IMR-90 (cell line): ENCODE results near the gene CHI3L1. TPM values are rescaled to one million over a fixed set of nuclear protein-coding genes. Genes with fewer than 3 reads are reported as not detected.

ENCODE experiments used
- ATAC-seq: fragments of 200-7000 bp; cut with Tn5 transposase; 2 replicates; pipeline ENCODE4 v1.9.1; 2020; ENCODE audit warnings: low read depth, mild to moderate bottlenecking, moderate library complexity
- BruUV-seq: library from RNA; stranded (reverse); fragments of 400-500 nt; replicated peaks from 2 replicates; lab custom pipeline; 2021; lab: Mats Ljungman, UMichigan
- CTCF ChIA-PET: fragments of 300-600 bp; formaldehyde crosslinking; extraction: SDS; loops from one replicate; lab custom pipeline; 2021; ENCODE audit warnings: antibody characterized with exemption; lab: Yijun Ruan, JAX
- POLR2A ChIA-PET: fragments of 300-600 bp; sonication (Branson Sonifier 250); formaldehyde crosslinking; loops from one replicate; lab custom pipeline; 2022; ENCODE audit warnings: antibody characterized with exemption; ENCODE audit not compliant: unreplicated experiment; lab: Charles Lee
- DNase-seq: peaks from one replicate; pipeline ENCODE4 v3.0.0; 2013
- H2AFZ ChIP-seq: replicated peaks from 2 replicates; pipeline ENCODE3; 2013; ENCODE audit warnings: low read length, mild to moderate bottlenecking; ENCODE audit not compliant: poor library complexity
- H2AK5ac ChIP-seq: 2 replicates; pipeline ENCODE4 v1.6.1; 2013; ENCODE audit warnings: low read depth, low read length, inconsistent platforms
- H2AK9ac ChIP-seq: replicated peaks from 2 replicates; pipeline ENCODE3; 2013; ENCODE audit warnings: mild to moderate bottlenecking, low read depth, low read length, moderate library complexity; ENCODE audit not compliant: poor library complexity
- H2BK120ac ChIP-seq: 2 replicates; pipeline ENCODE4 v1.6.1; 2013; ENCODE audit warnings: low read depth, low read length, inconsistent platforms
- H2BK15ac ChIP-seq: 3 replicates; pipeline ENCODE4 v1.6.1; 2013; ENCODE audit warnings: low read depth, low read length, inconsistent platforms
- H2BK20ac ChIP-seq: 2 replicates; pipeline ENCODE4 v1.6.1; 2013; ENCODE audit warnings: low read depth, mild to moderate bottlenecking, inconsistent platforms, low read length, moderate library complexity
- H2BK5ac ChIP-seq: 2 replicates; pipeline ENCODE4 v1.6.1; 2013; ENCODE audit warnings: mild to moderate bottlenecking, low read depth, low read length, inconsistent platforms; ENCODE audit not compliant: poor library complexity, severe bottlenecking
- H3K14ac ChIP-seq: replicated peaks from 2 replicates; pipeline ENCODE4 v1.6.1; 2013; ENCODE audit warnings: low read depth, low read length, inconsistent platforms
- H3K18ac ChIP-seq: 2 replicates; pipeline ENCODE4 v1.6.1; 2013; ENCODE audit warnings: low read depth, low read length, control low read depth
- H3K23ac ChIP-seq: 2 replicates; pipeline ENCODE4 v1.6.1; 2013; ENCODE audit warnings: low read depth, low read length, inconsistent platforms
- H3K27ac ChIP-seq: 2 replicates; pipeline ENCODE4 v1.5.1; 2013; ENCODE audit warnings: mild to moderate bottlenecking, control low read depth, low read length; ENCODE audit not compliant: insufficient read depth
- H3K27me3 ChIP-seq: 2 replicates; pipeline ENCODE4 v1.6.1; 2013; ENCODE audit warnings: low read length; ENCODE audit not compliant: control insufficient read depth, insufficient read depth
- H3K36me3 ChIP-seq: 2 replicates; pipeline ENCODE4 v1.6.1; 2013; ENCODE audit warnings: low read length, mixed read lengths; ENCODE audit not compliant: control insufficient read depth, insufficient read depth
- H3K4ac ChIP-seq: 2 replicates; pipeline ENCODE4 v1.6.1; 2013; ENCODE audit warnings: low read depth, low read length, inconsistent platforms
- H3K4me1 ChIP-seq: 2 replicates; pipeline ENCODE4 v1.6.1; 2013; ENCODE audit warnings: low read length, mixed read lengths; ENCODE audit not compliant: control insufficient read depth, insufficient read depth
- H3K4me2 ChIP-seq: 2 replicates; pipeline ENCODE4 v1.6.1; 2013; ENCODE audit warnings: low read depth, mild to moderate bottlenecking, control low read depth, low read length, moderate library complexity
- H3K4me3 ChIP-seq: 2 replicates; pipeline ENCODE4 v1.5.1; 2013; ENCODE audit warnings: low read depth, mild to moderate bottlenecking, control low read depth, low read length, moderate library complexity; ENCODE audit not compliant: insufficient read depth
- H3K56ac ChIP-seq: 2 replicates; pipeline ENCODE4 v1.6.1; 2013; ENCODE audit warnings: low read length, inconsistent platforms; ENCODE audit not compliant: insufficient read depth; ENCODE audit errors: extremely low read depth
- H3K79me1 ChIP-seq, 2 experiments: 2 replicates each; pipeline ENCODE4 v1.6.1; 2013; ENCODE audit warnings: low read length in 2 of 2, inconsistent platforms in 1 of 2, low read depth in 1 of 2
- H3K9ac ChIP-seq: 2 replicates; pipeline ENCODE4 v1.6.1; 2013; ENCODE audit warnings: low read depth, low read length, control low read depth
- H3K9me1 ChIP-seq: 2 replicates; pipeline ENCODE4 v1.6.1; 2013; ENCODE audit warnings: low read length, inconsistent platforms; ENCODE audit not compliant: insufficient read depth
- H3K9me3 ChIP-seq: 2 replicates; pipeline ENCODE4 v1.6.1; 2013; ENCODE audit warnings: low read length; ENCODE audit not compliant: control insufficient read depth, insufficient read depth
- H4K20me1 ChIP-seq: 2 replicates; pipeline ENCODE4 v1.6.1; 2013; ENCODE audit warnings: low read length, inconsistent platforms; ENCODE audit not compliant: insufficient read depth
- H4K5ac ChIP-seq: 2 replicates; pipeline ENCODE4 v1.6.1; 2013; ENCODE audit warnings: mild to moderate bottlenecking, low read depth, low read length, control low read depth
- H4K8ac ChIP-seq, 2 experiments: 2 replicates each; pipeline ENCODE4 v1.6.1; 2013; ENCODE audit warnings: low read depth in 2 of 2, low read length in 2 of 2, control low read depth in 1 of 2, inconsistent platforms in 1 of 2
- H4K91ac ChIP-seq: 2 replicates; pipeline ENCODE4 v1.6.1; 2013; ENCODE audit warnings: low read depth, low read length, inconsistent platforms; ENCODE audit not compliant: insufficient read depth
- RAD21 ChIP-seq: IDR thresholded peaks from 2 replicates; pipeline ENCODE4 v1.6.1; 2012; ENCODE audit warnings: low read length, improper control_type of control experiment
- RCOR1 ChIP-seq: IDR thresholded peaks from 2 replicates; pipeline ENCODE4 v1.6.1; 2012; ENCODE audit warnings: mild to moderate bottlenecking, low read length, improper control_type of control experiment; ENCODE audit not compliant: insufficient replicate concordance
- WGBS, 2 experiments: methylation state at CpG; one replicate each; pipeline versions ENCODE4 v1.1.5 to v1.1.7; 2013; ENCODE audit warnings: missing lambda C conversion rate in 2 of 2; ENCODE audit not compliant: insufficient read length in 1 of 2; ENCODE audit errors: extremely low coverage in 2 of 2; 5-methylcytosine and 5-hydroxymethylcytosine counted together
- dilution Hi-C: fragments of 300-500 bp; cut with HindIII; formaldehyde crosslinking; loops from one replicate; pipeline ENCODE4 v1.14.3; 2018; ENCODE audit warnings: low sequenced_read_pairs; ENCODE audit not compliant: unreplicated experiment
- in situ Hi-C: fragments of 300-500 bp; cut with MboI; formaldehyde crosslinking; loops from 3 replicates; pipeline ENCODE4 v1.14.3; 2019; ENCODE audit warnings: low sequenced_read_pairs, inconsistent platforms, mixed read lengths
- intact Hi-C: fragments of 100-400 bp; cut with micrococcal nuclease; formaldehyde crosslinking; loops from 2 replicates; pipeline ENCODE4 v1.10.0; 2022
- polyA plus RNA-seq, 3 experiments: library from polyadenylated mRNA; depleted of rRNA; stranded (reverse); fragments of >200 nt; gene quantifications; 2 replicates each; pipeline ENCODE4 v1.2.3, GENCODE V29; 2012; ENCODE audit warnings: low replicate concordance in 1 of 3
- total RNA-seq: library from RNA; depleted of rRNA; stranded (reverse); fragments of >200 nt; gene quantifications from 2 replicates; pipeline ENCODE4 v1.2.3, GENCODE V29; 2012; rRNA removed
- TF ChIP-seq, protein P1 (sequence below): fragments of 150-350 bp; IDR thresholded peaks from 2 replicates; pipeline ENCODE4 v1.6.1; 2016; ENCODE audit warnings: low read depth, mild to moderate bottlenecking, low read length, moderate library complexity, borderline replicate concordance
- TF ChIP-seq, protein P2 (sequence below): fragments of 150-350 bp; IDR thresholded peaks from 2 replicates; pipeline ENCODE4 v1.6.1; 2017; ENCODE audit warnings: mild to moderate bottlenecking, antibody characterized with exemption, low read length, low read depth

The CHI3L1 gene
- total and polyA plus RNA-seq, 2 of the 4 experiments (the other 2 are of a cell fraction): 0.17 TPM; not detected in 1

DNA sequence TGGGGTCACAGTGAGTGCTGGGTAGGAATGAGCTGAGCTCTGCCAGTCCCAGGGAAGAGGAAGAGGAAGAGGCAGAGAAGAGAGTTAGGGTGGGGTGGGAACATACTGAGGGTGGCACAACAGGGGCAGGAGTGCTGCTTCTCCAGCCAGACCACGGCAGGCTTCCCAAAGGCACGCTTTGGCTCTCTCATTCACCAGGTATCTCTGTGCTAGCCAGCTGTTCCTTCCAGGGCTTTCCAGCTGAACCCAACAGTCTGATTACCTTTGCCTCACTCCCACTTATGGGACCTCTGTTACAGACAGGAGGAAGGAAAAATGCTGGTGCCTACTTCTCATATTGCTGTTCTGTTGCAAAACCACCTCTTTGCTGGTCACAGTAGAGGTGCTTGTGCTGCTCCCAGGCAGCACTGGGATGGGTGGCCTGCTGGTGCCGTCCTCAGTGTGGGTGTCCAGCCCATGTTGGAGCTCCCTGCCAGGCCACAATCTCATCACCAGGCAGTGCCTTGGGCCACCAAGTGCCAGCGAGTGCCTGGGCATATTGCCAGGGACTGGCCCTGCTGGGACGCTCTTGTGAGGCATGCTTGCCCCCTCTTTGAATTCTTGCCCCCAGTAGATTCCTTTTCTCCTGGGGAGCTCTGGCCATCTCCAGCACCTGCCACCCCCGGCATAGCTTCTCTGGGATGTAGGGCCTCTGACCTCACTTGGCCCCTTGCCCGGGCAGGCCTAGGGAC is 56.8 kb downstream of the CHI3L1 start:
- no TSS peak for BruUV-seq
- Histone ChIP-seq H3K9me1 (no peaks in the 10 kb centered on the region), H2BK120ac (no peak overlapping the region), H3K14ac (no peak overlapping the region), H3K4me1 (peaks cover 3% of the 10 kb centered on the region; the same call in 1 of the 2 replicates), H3K27ac (no peak overlapping the region), H4K8ac (no peak overlapping the region), H3K9ac (no peak overlapping the region), H2AFZ (no peak overlapping the region), H2AK5ac (no peak overlapping the region), H4K5ac (no peak overlapping the region), H2BK20ac (no peak overlapping the region), H4K20me1 (no peaks in the 10 kb centered on the region), H3K18ac (no peak overlapping the region), H3K23ac (no peak overlapping the region), H3K56ac (no peak overlapping the region), H3K36me3 (no peaks in the 10 kb centered on the region), H2AK9ac (no peak overlapping the region), H4K91ac (no peak overlapping the region), H2BK5ac (no peak overlapping the region), H3K79me1 (no peaks in the 10 kb centered on the region), H2BK15ac (no peak overlapping the region), H3K27me3 (peaks cover 30% of the 10 kb centered on the region), H3K4me3 (no peak overlapping the region), H3K4ac (no peak overlapping the region), H3K4me2 (no peak overlapping the region), H3K9me3 (no peaks in the 10 kb centered on the region)
- intact Hi-C loops: no loop called here
- ATAC-seq (no peak), DNase-seq (no peak)
- POLR2A ChIA-PET: no interaction called here
- CTCF ChIA-PET: interaction anchor here (0.9 to 1.0 kb wide), 2 partner anchors 45 to 90 kb away, joined by 3 read pairs; no protein-coding TSS in a partner anchor
- in situ Hi-C loops: no loop called here
- TF ChIP-seq, protein P1, sequence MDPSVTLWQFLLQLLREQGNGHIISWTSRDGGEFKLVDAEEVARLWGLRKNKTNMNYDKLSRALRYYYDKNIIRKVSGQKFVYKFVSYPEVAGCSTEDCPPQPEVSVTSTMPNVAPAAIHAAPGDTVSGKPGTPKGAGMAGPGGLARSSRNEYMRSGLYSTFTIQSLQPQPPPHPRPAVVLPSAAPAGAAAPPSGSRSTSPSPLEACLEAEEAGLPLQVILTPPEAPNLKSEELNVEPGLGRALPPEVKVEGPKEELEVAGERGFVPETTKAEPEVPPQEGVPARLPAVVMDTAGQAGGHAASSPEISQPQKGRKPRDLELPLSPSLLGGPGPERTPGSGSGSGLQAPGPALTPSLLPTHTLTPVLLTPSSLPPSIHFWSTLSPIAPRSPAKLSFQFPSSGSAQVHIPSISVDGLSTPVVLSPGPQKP: no peak
- TF ChIP-seq, protein P2, sequence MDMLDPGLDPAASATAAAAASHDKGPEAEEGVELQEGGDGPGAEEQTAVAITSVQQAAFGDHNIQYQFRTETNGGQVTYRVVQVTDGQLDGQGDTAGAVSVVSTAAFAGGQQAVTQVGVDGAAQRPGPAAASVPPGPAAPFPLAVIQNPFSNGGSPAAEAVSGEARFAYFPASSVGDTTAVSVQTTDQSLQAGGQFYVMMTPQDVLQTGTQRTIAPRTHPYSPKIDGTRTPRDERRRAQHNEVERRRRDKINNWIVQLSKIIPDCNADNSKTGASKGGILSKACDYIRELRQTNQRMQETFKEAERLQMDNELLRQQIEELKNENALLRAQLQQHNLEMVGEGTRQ: no peak
- TF ChIP-seq RCOR1 (no peak), RAD21 (no peak)
- dilution Hi-C loops: no loop called here
- WGBS, 2 experiments: 69% methylated on average over 4 of the region's 7 CpGs; no CpG with 5 or more reads in 1 of the 2 experiments

Other genes starting within 250 kb of the CHI3L1 start
- 83.9 and 92.5 TPM in 2 replicates for gene ADIPOR1, start 228.4 kb downstream of the CHI3L1 start, total RNA-seq
- 80.4 and 82.7 TPM in 2 replicates for gene ADIPOR1, start 228.4 kb downstream of the CHI3L1 start, polyA plus RNA-seq (2012; rRNA removed)
- gene CYB5R1, start 219.4 kb downstream of the CHI3L1 start, total RNA-seq: 38.6 and 45.0 TPM in 2 replicates
- 45.7 and 45.9 TPM in 2 replicates for gene CYB5R1, start 219.4 kb downstream of the CHI3L1 start, polyA plus RNA-seq (2012; rRNA removed)
- gene TMEM183A, start 179.3 kb downstream of the CHI3L1 start, total RNA-seq: 63.1 and 68.0 TPM in 2 replicates
- 52.8 and 56.8 TPM in 2 replicates for gene TMEM183A, start 179.3 kb downstream of the CHI3L1 start, polyA plus RNA-seq (2012; rRNA removed)
- gene PPFIA4, start 160.2 kb downstream of the CHI3L1 start, total RNA-seq: 3.6 and 5.4 TPM in 2 replicates
- 13.7 and 14.3 TPM in 2 replicates for gene PPFIA4, start 160.2 kb downstream of the CHI3L1 start, polyA plus RNA-seq (2012; rRNA removed)
- gene MYOG, start 100.7 kb downstream of the CHI3L1 start, total RNA-seq: not detected in 2 replicates
- gene MYOG, start 100.7 kb downstream of the CHI3L1 start, polyA plus RNA-seq (2012; rRNA removed): not detected in 2 replicates
- gene ADORA1, start 59.0 kb downstream of the CHI3L1 start, total RNA-seq: under 0.01 and 0.36 TPM in 2 replicates
- gene ADORA1, start 59.0 kb downstream of the CHI3L1 start, polyA plus RNA-seq (2012; rRNA removed): 0.56 and 0.66 TPM in 2 replicates
- gene MYBPH, start 10.9 kb downstream of the CHI3L1 start, total RNA-seq: not detected in 2 replicates
- not detected in 2 replicates for gene MYBPH, start 10.9 kb downstream of the CHI3L1 start, polyA plus RNA-seq (2012; rRNA removed)
- not detected in 2 replicates for gene CHIT1, start 43.0 kb upstream of the CHI3L1 start, total RNA-seq
- gene CHIT1, start 43.0 kb upstream of the CHI3L1 start, polyA plus RNA-seq (2012; rRNA removed): not detected in 2 replicates
- gene BTG2, start 118.8 kb upstream of the CHI3L1 start, total RNA-seq: 8.4 and 10.3 TPM in 2 replicates
- gene BTG2, start 118.8 kb upstream of the CHI3L1 start, polyA plus RNA-seq (2012; rRNA removed): 10.7 and 18.8 TPM in 2 replicates
- gene FMOD, start 164.4 kb upstream of the CHI3L1 start, total RNA-seq: 0.18 and 0.28 TPM in 2 replicates
- 2.4 and 2.7 TPM in 2 replicates for gene FMOD, start 164.4 kb upstream of the CHI3L1 start, polyA plus RNA-seq (2012; rRNA removed)